Mesenchymal stem cell (in vitro differentiated cells and primary cell): ENCODE data around the gene CDH5.
A peak's percentile ranks its signal among the peaks of the same experiment; 100 is the strongest.
"Not testable (repeated sequence)": the region's sequence is repeated elsewhere in the genome, so short reads cannot be mapped to it uniquely, and the experiment has no call there.

ENCODE experiments used
- DNase-seq: peaks from one replicate; pipeline ENCODE4 v3.0.0-alpha.2; 2013
- H2AFZ ChIP-seq: one replicate; pipeline ENCODE4 v1.6.1; 2013; ENCODE audit warnings: low read depth, mild to moderate bottlenecking, control low read depth, inconsistent platforms, low read length, moderate library complexity
- H2AK5ac ChIP-seq: 2 replicates; pipeline ENCODE4 v1.6.1; 2013; ENCODE audit warnings: low read length, moderate library complexity, mild to moderate bottlenecking, inconsistent platforms; ENCODE audit not compliant: severe bottlenecking
- H2BK120ac ChIP-seq: one replicate; pipeline ENCODE4 v1.6.1; 2013; ENCODE audit warnings: low read depth, mild to moderate bottlenecking, inconsistent platforms, low read length, moderate library complexity
- H2BK12ac ChIP-seq, 2 experiments: one replicate each; pipeline ENCODE4 v1.6.1; 2013; ENCODE audit warnings: inconsistent platforms in 2 of 2, low read length in 2 of 2, mild to moderate bottlenecking in 2 of 2, moderate library complexity in 2 of 2, control low read depth in 1 of 2
- H2BK15ac ChIP-seq: one replicate; pipeline ENCODE4 v1.6.1; 2013; ENCODE audit warnings: mild to moderate bottlenecking, low read depth, inconsistent platforms; ENCODE audit not compliant: poor library complexity, severe bottlenecking
- H2BK5ac ChIP-seq: 2 replicates; pipeline ENCODE4 v1.6.1; 2013; ENCODE audit warnings: low read depth, mild to moderate bottlenecking, low read length, control low read depth, inconsistent platforms; ENCODE audit not compliant: poor library complexity, severe bottlenecking
- H3K14ac ChIP-seq, 2 experiments: one replicate each; pipeline ENCODE4 v1.6.1; 2013; ENCODE audit warnings: inconsistent platforms in 2 of 2, low read length in 2 of 2, control low read depth in 1 of 2, mild to moderate bottlenecking in 1 of 2, moderate library complexity in 1 of 2
- H3K18ac ChIP-seq, 2 experiments: one replicate each; pipeline ENCODE4 v1.6.1; 2013; ENCODE audit warnings: inconsistent platforms in 2 of 2, low read length in 2 of 2, control low read depth in 1 of 2, low read depth in 1 of 2, mild to moderate bottlenecking in 1 of 2
- H3K23ac ChIP-seq, 2 experiments: one replicate each; pipeline ENCODE4 v1.6.1; 2013; ENCODE audit warnings: inconsistent platforms in 2 of 2, low read length in 2 of 2, mild to moderate bottlenecking in 2 of 2, moderate library complexity in 2 of 2, control low read depth in 1 of 2
- H3K27ac ChIP-seq: 2 replicates; pipeline ENCODE4 v1.5.1; 2013; ENCODE audit warnings: mild to moderate bottlenecking, moderate library complexity, low read length, control low read depth, inconsistent platforms; ENCODE audit not compliant: poor library complexity, severe bottlenecking
- H3K27me3 ChIP-seq, 2 experiments: 2 replicates each; pipeline versions ENCODE4 v1.6.1 to v1.7.0; 2013; ENCODE audit warnings: low read length in 2 of 2, mild to moderate bottlenecking in 2 of 2, moderate library complexity in 2 of 2, control low read depth in 1 of 2, inconsistent platforms in 1 of 2; ENCODE audit not compliant: control insufficient read depth in 1 of 2, insufficient read depth in 1 of 2
- H3K36me3 ChIP-seq, 2 experiments: 2 replicates each; pipeline versions ENCODE4 v1.6.1 to v1.7.0; 2013; ENCODE audit warnings: low read length in 2 of 2, control low read depth in 1 of 2, inconsistent platforms in 1 of 2, low read depth in 1 of 2, mild to moderate bottlenecking in 1 of 2; ENCODE audit not compliant: insufficient read depth in 2 of 2, control insufficient read depth in 1 of 2
- H3K4ac ChIP-seq, 2 experiments: one replicate each; pipeline ENCODE4 v1.6.1; 2013; ENCODE audit warnings: inconsistent platforms in 2 of 2, low read length in 2 of 2, mild to moderate bottlenecking in 2 of 2, moderate library complexity in 2 of 2, control low read depth in 1 of 2, low read depth in 1 of 2
- H3K4me1 ChIP-seq: 2 replicates; pipeline ENCODE4 v1.6.1; 2013; ENCODE audit warnings: low read depth, low read length, control low read depth; ENCODE audit not compliant: control insufficient read depth, insufficient read depth
- H3K4me2 ChIP-seq: 2 replicates; pipeline ENCODE4 v1.6.1; 2013; ENCODE audit warnings: low read length, mild to moderate bottlenecking, inconsistent platforms; ENCODE audit not compliant: poor library complexity, severe bottlenecking
- H3K4me3 ChIP-seq, 2 experiments: 2 replicates each; pipeline versions ENCODE4 v1.5.1 to v1.7.0; 2013; ENCODE audit warnings: low read length in 2 of 2, mild to moderate bottlenecking in 2 of 2, control low read depth in 1 of 2, low read depth in 1 of 2; ENCODE audit not compliant: insufficient read depth in 1 of 2
- H3K79me1 ChIP-seq: replicated peaks from 2 replicates; pipeline ENCODE4 v1.6.1; 2013; ENCODE audit warnings: mild to moderate bottlenecking, control low read depth, low read length, inconsistent platforms; ENCODE audit not compliant: poor library complexity, severe bottlenecking
- H3K9ac ChIP-seq: 2 replicates; pipeline ENCODE4 v1.7.0; 2013; ENCODE audit warnings: mild to moderate bottlenecking, low read length, moderate library complexity
- H3K9me3 ChIP-seq: 2 replicates; pipeline ENCODE4 v1.7.0; 2013; ENCODE audit warnings: mild to moderate bottlenecking, low read length; ENCODE audit not compliant: control insufficient read depth
- H4K8ac ChIP-seq: one replicate; pipeline ENCODE4 v1.6.1; 2013; ENCODE audit warnings: inconsistent platforms, mild to moderate bottlenecking, low read length, moderate library complexity
- H4K91ac ChIP-seq: one replicate; pipeline ENCODE4 v1.6.1; 2013; ENCODE audit warnings: mild to moderate bottlenecking, low read length, inconsistent platforms
- WGBS: methylation state at CpG from one replicate; pipeline ENCODE4 v1.1.7; 2013; ENCODE audit warnings: mixed read lengths; 5-methylcytosine and 5-hydroxymethylcytosine counted together

The CDH5 gene

GRCh38 chr16:66331464-66331863 lies 35.0 kb upstream of the CDH5 start:
- peaks cover 38 to 73% of the 10 kb centered on the region in 2 experiments for H3K27me3 ChIP-seq
- H3K9me3 ChIP-seq, H2BK15ac ChIP-seq, H3K9ac ChIP-seq, H3K4me3 ChIP-seq, H3K14ac ChIP-seq, H2BK12ac ChIP-seq, H2BK120ac ChIP-seq, H4K91ac ChIP-seq, H2BK5ac ChIP-seq, H3K4ac ChIP-seq, H3K18ac ChIP-seq, H2AK5ac ChIP-seq, H3K36me3 ChIP-seq, H3K4me1 ChIP-seq, H3K27ac ChIP-seq, H3K23ac ChIP-seq, H4K8ac ChIP-seq, DNase-seq, H2AFZ ChIP-seq, H3K4me2 ChIP-seq, H3K79me1 ChIP-seq: not testable (repeated sequence)
- WGBS = 65% methylated on average over 2 of the region's 2 CpGs

DNA sequence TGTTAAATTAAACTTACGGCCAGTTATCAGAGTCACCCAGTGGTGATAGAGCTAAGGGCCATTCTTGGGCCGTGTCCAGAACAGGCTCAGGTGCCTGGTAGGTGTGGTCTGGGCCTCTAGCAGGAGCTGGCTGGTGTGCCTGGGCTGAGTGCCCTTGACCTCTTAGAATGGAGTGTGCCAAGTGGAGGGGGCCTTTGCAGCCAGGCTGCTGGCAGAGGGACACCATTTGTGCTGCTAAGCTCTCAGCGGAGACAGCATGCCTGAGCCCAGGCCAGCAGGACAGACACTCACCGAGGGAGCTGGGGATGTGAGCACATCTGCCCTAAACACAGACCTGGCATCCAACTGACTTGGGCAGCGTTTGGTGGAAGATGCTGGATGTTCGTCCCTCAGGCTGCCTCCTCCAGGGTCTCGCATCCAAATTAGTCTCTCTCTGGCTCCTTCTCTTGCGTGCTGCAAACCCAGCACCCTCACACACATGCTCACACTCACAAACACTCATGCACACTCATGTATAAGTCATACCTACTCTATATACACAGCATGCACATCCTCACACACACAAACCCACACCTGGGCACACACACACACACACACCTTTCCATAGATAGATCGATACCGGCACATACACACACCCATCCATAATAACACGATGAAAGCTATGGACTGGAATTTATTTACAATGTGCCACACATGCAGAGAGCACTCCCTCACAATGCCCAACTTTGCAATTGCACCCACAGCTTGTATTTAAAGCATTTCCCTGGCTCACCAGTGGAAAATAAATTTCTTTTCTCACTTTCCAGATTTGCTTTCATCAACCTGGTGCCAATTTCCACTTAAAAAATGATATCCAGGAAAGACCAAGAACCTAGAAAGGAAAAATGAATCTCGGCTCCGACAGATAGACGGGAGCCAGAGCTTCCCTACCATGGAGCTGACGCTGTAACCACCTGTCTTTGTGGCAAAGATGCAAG lies 33.6 kb upstream of the CDH5 start:
- Histone ChIP-seq H3K27ac (no peak overlapping the region), H4K91ac (no peak overlapping the region), H3K4me2 (no peak overlapping the region), H2BK12ac (no peak overlapping the region), H3K36me3 (no peaks in the 10 kb centered on the region), H2BK15ac (no peak overlapping the region), H3K27me3 (peaks cover 51 to 76% of the 10 kb centered on the region in 2 experiments), H3K18ac (peak overlapping the region in 1 of 2 experiments; percentile 1), H3K14ac (no peak overlapping the region), H3K79me1 (no peaks in the 10 kb centered on the region), H3K9me3 (peaks cover 13% of the 10 kb centered on the region), H2AK5ac (no peak overlapping the region), H3K4me1 (peaks cover 3% of the 10 kb centered on the region), H4K8ac (no peak overlapping the region), H2BK5ac (no peak overlapping the region), H3K4me3 (no peak overlapping the region), H3K4ac (no peak overlapping the region), H2AFZ (no peak overlapping the region), H3K9ac (no peak overlapping the region), H3K23ac (peak overlapping the region in 1 of 2 experiments; percentile 42), H2BK120ac (no peak overlapping the region)
- no peak for DNase-seq
- 88% methylated on average over 15 of the region's 15 CpGs for WGBS

GRCh38 chr16:66334853-66335574 lies 31.5 kb upstream of the CDH5 start:
- Histone ChIP-seq H2BK5ac (no peak overlapping the region), H3K27me3 (peaks cover 53 to 71% of the 10 kb centered on the region in 2 experiments), H3K9ac (no peak overlapping the region), H3K18ac (no peak overlapping the region), H2AFZ (no peak overlapping the region), H2AK5ac (no peak overlapping the region), H3K27ac (no peak overlapping the region), H2BK12ac (no peak overlapping the region), H3K79me1 (no peaks in the 10 kb centered on the region), H3K36me3 (no peaks in the 10 kb centered on the region), H3K14ac (no peak overlapping the region), H3K23ac (no peak overlapping the region), H4K8ac (no peak overlapping the region), H3K4ac (no peak overlapping the region), H3K9me3 (peaks cover 13% of the 10 kb centered on the region), H4K91ac (no peak overlapping the region), H3K4me3 (no peak overlapping the region), H3K4me2 (no peak overlapping the region), H3K4me1 (peaks cover 3% of the 10 kb centered on the region), H2BK15ac (no peak overlapping the region), H2BK120ac (no peak overlapping the region)
- WGBS = 100% methylated on average over 4 of the region's 4 CpGs
- DNase-seq = no peak

GRCh38 chr16:66335704-66336329 lies 30.7 kb upstream of the CDH5 start:
- Histone ChIP-seq H3K79me1 (no peaks in the 10 kb centered on the region), H2BK5ac (no peak overlapping the region), H4K91ac (no peak overlapping the region), H3K27ac (no peak overlapping the region), H3K4me3 (no peak overlapping the region), H3K36me3 (no peaks in the 10 kb centered on the region), H3K9ac (no peak overlapping the region), H3K4me1 (peaks cover 3% of the 10 kb centered on the region), H3K4me2 (no peak overlapping the region), H2AK5ac (no peak overlapping the region), H4K8ac (no peak overlapping the region), H3K9me3 (peaks cover 13% of the 10 kb centered on the region), H2BK120ac (no peak overlapping the region), H3K27me3 (peaks cover 52 to 69% of the 10 kb centered on the region in 2 experiments), H3K14ac (no peak overlapping the region), H2BK15ac (no peak overlapping the region), H3K23ac (no peak overlapping the region), H2AFZ (no peak overlapping the region), H2BK12ac (no peak overlapping the region), H3K4ac (no peak overlapping the region), H3K18ac (no peak overlapping the region)
- DNase-seq = no peak
- WGBS = 75% methylated on average over 8 of the region's 8 CpGs
